Stomach smooth muscle (tissue), 2 donors: ENCODE results near the gene IL2RG.

ENCODE experiments used
- H3K27ac ChIP-seq: one replicate; pipeline ENCODE4 v1.7.0; 2013; ENCODE audit warnings: mild to moderate bottlenecking, low read length, inconsistent platforms
- H3K27me3 ChIP-seq, 2 donors: one replicate each; pipeline ENCODE4 v1.7.0; 2013; ENCODE audit warnings: low read length in 2 of 2; ENCODE audit not compliant: insufficient read depth in 2 of 2, control insufficient read depth in 1 of 2
- H3K36me3 ChIP-seq, 2 donors: one replicate each; pipeline ENCODE4 v1.7.0; 2013; ENCODE audit warnings: low read length in 2 of 2; ENCODE audit not compliant: control insufficient read depth in 2 of 2, insufficient read depth in 2 of 2
- H3K4me1 ChIP-seq: one replicate; pipeline ENCODE4 v1.7.0; 2013; ENCODE audit warnings: low read length; ENCODE audit not compliant: control insufficient read depth, insufficient read depth
- H3K4me3 ChIP-seq, 2 donors: one replicate each; pipeline ENCODE4 v1.7.0; 2013; ENCODE audit warnings: low read length in 2 of 2
- H3K9ac ChIP-seq, 2 donors: one replicate each; pipeline ENCODE4 v1.7.0; 2013; ENCODE audit warnings: low read length in 2 of 2, mild to moderate bottlenecking in 1 of 2
- H3K9me3 ChIP-seq, 2 donors: one replicate each; pipeline ENCODE4 v1.7.0; 2013; ENCODE audit warnings: low read length in 2 of 2; ENCODE audit not compliant: control insufficient read depth in 2 of 2
- donor health status: healthy.
- donor health status: Pancreatic carcinoma.

IL2RG gene

GRCh38 chrX:71098302-71098701, 13.1 kb downstream of the IL2RG start:
- H3K9ac ChIP-seq: no peak overlapping the region
- no peak overlapping the region for H3K4me3 ChIP-seq
- peaks cover 12% of the 10 kb centered on the region for H3K4me1 ChIP-seq
- H3K27ac ChIP-seq: no peak overlapping the region
- H3K9me3 ChIP-seq: no peaks in the 10 kb centered on the region
- no peaks in the 10 kb centered on the region for H3K36me3 ChIP-seq
- H3K27me3 ChIP-seq: peaks cover 0 to 8% of the 10 kb centered on the region in 2 donors

GRCh38 chrX:71096760-71097032, 14.7 kb downstream of the IL2RG start:
- H3K9me3 ChIP-seq: no peaks in the 10 kb centered on the region
- peak overlapping the region; percentile 60 to 74 for H3K9ac ChIP-seq
- no peak overlapping the region for H3K27ac ChIP-seq
- H3K4me3 ChIP-seq: peak overlapping the region; percentile 81 to 84
- peaks cover 0 to 6% of the 10 kb centered on the region in 2 donors for H3K27me3 ChIP-seq
- H3K36me3 ChIP-seq: no peaks in the 10 kb centered on the region
- H3K4me1 ChIP-seq: peaks cover 12% of the 10 kb centered on the region

GRCh38 chrX:71095981-71096759, 15.2 kb downstream of the IL2RG start:
- Histone ChIP-seq H3K9me3 (no peaks in the 10 kb centered on the region), H3K27ac (no peak overlapping the region), H3K9ac (peak overlapping the region; percentile 60 to 74), H3K27me3 (peaks cover 0 to 6% of the 10 kb centered on the region in 2 donors), H3K4me1 (peaks cover 12% of the 10 kb centered on the region), H3K36me3 (no peaks in the 10 kb centered on the region), H3K4me3 (peak overlapping the region; percentile 81 to 84)

DNA sequence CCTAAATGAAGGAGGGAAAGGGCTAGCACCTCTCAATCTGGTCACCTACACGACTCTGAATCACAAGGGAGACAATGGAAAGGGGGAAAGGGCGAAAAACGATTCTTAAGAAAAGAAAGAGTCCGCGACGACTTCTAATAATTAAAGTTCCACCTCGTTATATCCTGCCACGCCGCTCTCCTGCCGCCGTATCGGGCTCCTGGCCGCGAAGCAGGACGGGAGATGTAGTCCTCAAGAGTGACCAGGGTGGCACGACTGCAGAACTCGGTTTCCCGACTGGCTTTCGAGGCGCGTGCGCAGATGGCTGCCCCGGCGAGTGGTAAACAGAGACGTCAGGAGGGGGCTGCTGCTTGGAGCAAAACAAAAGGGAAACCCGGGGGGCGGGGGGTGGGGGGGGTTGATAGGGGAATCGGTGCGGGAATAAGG, 15.8 kb downstream of the IL2RG start, which contains the start of gene FOXO4:
FOXO4 (plus strand) TSS at position 297 of the 426 bp plus-strand sequence. CDS start 678 bp downstream, outside the sequence.
- Histone ChIP-seq H3K4me1 (peaks cover 12% of the 10 kb centered on the region), H3K27ac (no peak within 1 kb of the TSS), H3K27me3 (peaks cover 0 to 6% of the 10 kb centered on the region in 2 donors), H3K9ac (peak within 1 kb of the TSS; percentile 63 to 74), H3K4me3 (peak within 1 kb of the TSS; percentile 81 to 84), H3K36me3 (no peaks in the 10 kb centered on the region), H3K9me3 (no peaks in the 10 kb centered on the region)

GRCh38 chrX:71095033-71095432, 16.3 kb downstream of the IL2RG start:
- peaks cover 0 to 6% of the 10 kb centered on the region in 2 donors for H3K27me3 ChIP-seq
- peak overlapping the region; percentile 70 to 81 for H3K4me3 ChIP-seq
- peak overlapping the region in 1 of 2 donors; percentile 63 for H3K9ac ChIP-seq
- H3K27ac ChIP-seq: no peak overlapping the region
- H3K36me3 ChIP-seq: no peaks in the 10 kb centered on the region
- H3K9me3 ChIP-seq: no peaks in the 10 kb centered on the region
- peaks cover 12% of the 10 kb centered on the region for H3K4me1 ChIP-seq

- no peak overlapping the region for H3K4me3 ChIP-seq
- H3K27me3 ChIP-seq: peaks cover 0 to 4% of the 10 kb centered on the region in 2 donors
- no peak overlapping the region for H3K9ac ChIP-seq
- peaks cover 4% of the 10 kb centered on the region for H3K4me1 ChIP-seq
- no peak overlapping the region for H3K27ac ChIP-seq
- H3K9me3 ChIP-seq: no peaks in the 10 kb centered on the region
- no peaks in the 10 kb centered on the region for H3K36me3 ChIP-seq
These were observed 20.1 kb downstream of the IL2RG start for GRCh38 chrX:71091263-71091662.

GRCh38 chrX:71085900-71086299, 25.5 kb downstream of the IL2RG start:
- peaks cover 0 to 5% of the 10 kb centered on the region in 2 donors for H3K27me3 ChIP-seq
- H3K4me1 ChIP-seq: no peaks in the 10 kb centered on the region
- no peak overlapping the region for H3K27ac ChIP-seq
- no peak overlapping the region for H3K4me3 ChIP-seq
- no peak overlapping the region for H3K9ac ChIP-seq
- no peaks in the 10 kb centered on the region for H3K9me3 ChIP-seq
- no peaks in the 10 kb centered on the region for H3K36me3 ChIP-seq

DNA sequence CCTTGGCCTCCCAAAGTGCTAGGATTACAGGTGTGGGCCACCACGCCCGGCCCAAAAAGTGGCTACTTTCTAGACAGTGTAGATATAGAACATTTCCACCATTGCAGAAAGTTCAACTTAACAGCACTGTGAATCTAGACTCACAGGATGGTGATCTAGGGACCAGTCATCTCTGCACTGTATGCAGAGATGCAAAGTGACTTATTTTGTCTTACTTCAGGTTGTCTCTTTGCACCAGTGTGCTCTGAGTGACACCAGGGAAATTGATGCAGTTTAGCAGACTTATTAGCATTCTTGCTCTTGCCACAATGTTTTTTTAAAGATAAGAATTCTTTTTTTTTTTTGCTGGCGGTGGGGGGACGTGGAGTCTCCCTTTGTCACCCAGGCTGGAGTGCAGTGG, 28.6 kb downstream of the IL2RG start:
- H3K4me1 ChIP-seq: no peaks in the 10 kb centered on the region
- H3K9me3 ChIP-seq: no peaks in the 10 kb centered on the region

GRCh38 chrX:71082124-71082647, 29.2 kb downstream of the IL2RG start:
- H3K4me3 ChIP-seq: no peak overlapping the region
- no peaks in the 10 kb centered on the region for H3K36me3 ChIP-seq
- H3K27ac ChIP-seq: no peak overlapping the region
- H3K9ac ChIP-seq: no peak overlapping the region
- H3K27me3 ChIP-seq: peaks cover 0 to 4% of the 10 kb centered on the region in 2 donors
- no peaks in the 10 kb centered on the region for H3K4me1 ChIP-seq
- no peaks in the 10 kb centered on the region for H3K9me3 ChIP-seq

More for the DNA sequence above, 28.6 kb downstream of the IL2RG start:
- Histone ChIP-seq H3K9ac (no peak overlapping the region), H3K27me3 (peaks cover 0 to 4% of the 10 kb centered on the region in 2 donors), H3K27ac (no peak overlapping the region), H3K36me3 (no peaks in the 10 kb centered on the region), H3K4me3 (no peak overlapping the region)

- no peaks in the 10 kb centered on the region for H3K9me3 ChIP-seq
- no peaks in the 10 kb centered on the region for H3K4me1 ChIP-seq
- no peak overlapping the region for H3K4me3 ChIP-seq
- H3K36me3 ChIP-seq: no peaks in the 10 kb centered on the region
- H3K9ac ChIP-seq: no peak overlapping the region
- H3K27me3 ChIP-seq: peaks cover 0 to 8% of the 10 kb centered on the region in 2 donors
- H3K27ac ChIP-seq: no peak overlapping the region
These were observed 29.9 kb downstream of the IL2RG start for GRCh38 chrX:71081330-71082123.
